ENCODE measurements around the gene ARFGEF3. TPM values are rescaled to one million over a fixed set of nuclear protein-coding genes. Genes with fewer than 3 reads are reported as not detected.
"Not testable (repeated sequence)": the region's sequence is repeated elsewhere in the genome, so short reads cannot be mapped to it uniquely, and the experiment has no call there.

Gene ARFGEF3
- total RNA-seq, 2 donors from 2014 or later = 13.5 to 21.8 TPM

DNA sequence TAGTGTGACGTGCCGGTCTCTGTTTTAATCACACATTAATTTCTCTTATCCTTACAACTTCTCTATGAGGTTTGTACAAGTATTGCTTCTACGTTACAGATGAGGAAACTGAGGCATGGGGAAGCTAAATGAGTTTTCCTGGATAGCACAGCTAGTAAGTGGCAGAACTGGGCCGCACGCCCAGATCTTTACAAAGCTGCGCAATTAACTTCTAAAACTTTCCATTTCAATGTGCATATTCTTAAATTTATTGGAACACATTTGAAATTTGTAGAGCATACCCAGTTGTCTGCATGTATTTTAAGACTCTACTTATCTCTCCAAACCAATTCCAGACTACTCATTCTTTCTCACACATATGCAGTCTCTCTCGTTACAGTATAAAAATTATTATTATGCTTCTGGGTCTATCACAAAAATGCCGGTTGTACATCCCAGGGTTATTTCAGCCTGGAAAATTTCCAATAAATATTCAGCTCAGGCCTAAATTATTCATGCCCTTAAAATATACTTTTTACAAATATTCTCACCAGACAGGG lies 44.3 kb upstream of the ARFGEF3 start:
- H3K4me1 ChIP-seq = peaks cover 5% of the 10 kb centered on the region
- H3K27ac ChIP-seq = no peak overlapping the region
- H3K36me3 ChIP-seq (replicated peaks in 1 of 2; ENCODE audit: insufficient read depth in 1 of 2, low read depth in 2 of 2) = no peaks in the 10 kb centered on the region
- ATAC-seq = no peak
- no peak overlapping the region for H3K4me3 ChIP-seq
- no peaks in the 10 kb centered on the region for H3K27me3 ChIP-seq
- intact Hi-C loops (cut with DNase I) = no loop called here
- DNase-seq = no peak
- 85% methylated on average over 8 of the region's 8 CpGs for WGBS, 2 donors
- TF ChIP-seq CTCF (IDR thresholded peaks at IDR 0.05) = no peak
- no peak for TF ChIP-seq POLR2A (IDR thresholded peaks at IDR 0.05)
- H3K9me3 ChIP-seq = no peaks in the 10 kb centered on the region

DNA sequence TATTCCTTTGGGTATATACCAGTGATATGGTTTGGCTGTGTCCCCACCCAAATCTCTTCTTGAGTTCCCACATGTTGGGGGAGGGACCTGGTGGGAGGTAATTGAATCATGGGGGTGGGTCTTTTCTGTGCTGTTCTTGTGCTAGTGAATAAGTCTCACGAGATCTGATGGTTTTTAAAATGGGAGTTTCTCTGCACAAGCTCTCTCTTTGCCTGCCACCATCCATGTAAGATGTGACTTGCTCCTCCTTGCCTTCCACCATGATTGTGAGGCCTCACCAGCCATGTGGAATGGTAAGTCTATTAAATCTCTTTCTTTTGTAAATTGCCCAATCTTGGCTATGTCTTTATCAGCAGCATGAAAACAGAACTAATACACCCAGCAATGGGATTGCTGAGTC lies 42.5 kb upstream of the ARFGEF3 start:
- 80 to 90% methylated on average over 1 of the region's 1 CpG for WGBS, 2 donors
- H3K4me1 ChIP-seq; H3K36me3 ChIP-seq (replicated peaks in 1 of 2; ENCODE audit: insufficient read depth in 1 of 2, low read depth in 2 of 2); H3K9me3 ChIP-seq; ATAC-seq; H3K27ac ChIP-seq; H3K4me3 ChIP-seq; H3K27me3 ChIP-seq; intact Hi-C loops (cut with DNase I); DNase-seq: not testable (repeated sequence)

DNA sequence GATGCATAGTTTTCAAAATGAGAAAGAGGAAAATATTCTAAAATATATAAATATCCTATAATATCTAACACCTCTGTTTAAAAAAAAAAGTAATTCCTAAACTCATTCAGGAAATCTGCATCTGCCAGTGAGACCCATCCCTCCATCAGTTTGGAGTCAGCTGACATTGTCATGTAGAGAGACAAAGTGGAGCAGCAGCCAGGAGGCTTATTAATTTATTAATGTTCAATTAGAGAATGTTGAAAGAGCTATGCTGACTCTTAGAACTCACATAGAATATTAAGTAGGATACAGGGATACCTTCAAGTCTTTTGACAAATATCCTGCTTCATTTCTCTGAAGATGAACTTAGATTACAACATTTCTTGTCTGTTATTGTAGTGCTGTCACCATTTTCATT lies 41.8 kb upstream of the ARFGEF3 start:
- H3K27me3 ChIP-seq = no peaks in the 10 kb centered on the region
- intact Hi-C loops (cut with DNase I) = loop anchor here (5.0 kb wide), 1 partner anchor 172 kb away; no protein-coding TSS in a partner anchor
- TF ChIP-seq POLR2A (IDR thresholded peaks at IDR 0.05) (no peak), CTCF (IDR thresholded peaks at IDR 0.05) (no peak)
- no peaks in the 10 kb centered on the region for H3K9me3 ChIP-seq
- H3K36me3 ChIP-seq (replicated peaks in 1 of 2; ENCODE audit: insufficient read depth in 1 of 2, low read depth in 2 of 2) = no peaks in the 10 kb centered on the region
- peaks cover 5% of the 10 kb centered on the region for H3K4me1 ChIP-seq
- ATAC-seq = no peak
- H3K4me3 ChIP-seq = no peak overlapping the region
- H3K27ac ChIP-seq = no peak overlapping the region
- no peak for DNase-seq

DNA sequence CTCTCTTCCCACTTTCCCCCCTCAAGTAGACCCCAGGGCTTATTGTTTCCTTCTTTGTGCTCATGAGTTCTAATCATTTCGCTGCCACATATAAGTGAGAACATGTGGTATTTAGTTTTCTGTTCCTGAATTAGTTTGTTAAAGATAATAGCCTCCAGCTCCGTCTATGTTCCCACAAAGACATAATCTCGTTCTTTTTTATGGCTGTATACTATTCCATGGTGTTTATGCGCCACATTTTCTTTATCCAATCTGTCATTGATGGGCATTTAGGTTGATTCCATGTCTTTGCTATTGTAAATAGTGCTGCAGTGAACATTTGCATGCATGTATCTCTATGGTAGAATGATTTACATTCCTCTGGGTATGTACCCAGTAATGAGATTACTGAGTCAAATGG lies 37.6 kb upstream of the ARFGEF3 start:
- Histone ChIP-seq H3K27me3 (no peaks in the 10 kb centered on the region), H3K36me3 (replicated peaks in 1 of 2; ENCODE audit: insufficient read depth in 1 of 2, low read depth in 2 of 2) (no peaks in the 10 kb centered on the region), H3K9me3 (no peaks in the 10 kb centered on the region), H3K4me1 (no peaks in the 10 kb centered on the region), H3K27ac (no peak overlapping the region), H3K4me3 (no peak overlapping the region)
- no peak for ATAC-seq
- intact Hi-C loops (cut with DNase I) = loop anchor here (5.0 kb wide), 1 partner anchor 168 kb away; no protein-coding TSS in a partner anchor
- DNase-seq = no peak
- TF ChIP-seq POLR2A (IDR thresholded peaks at IDR 0.05) = no peak
- no peak for TF ChIP-seq CTCF (IDR thresholded peaks at IDR 0.05)
- 88% methylated on average over 4 of the region's 4 CpGs for WGBS, 2 donors

DNA sequence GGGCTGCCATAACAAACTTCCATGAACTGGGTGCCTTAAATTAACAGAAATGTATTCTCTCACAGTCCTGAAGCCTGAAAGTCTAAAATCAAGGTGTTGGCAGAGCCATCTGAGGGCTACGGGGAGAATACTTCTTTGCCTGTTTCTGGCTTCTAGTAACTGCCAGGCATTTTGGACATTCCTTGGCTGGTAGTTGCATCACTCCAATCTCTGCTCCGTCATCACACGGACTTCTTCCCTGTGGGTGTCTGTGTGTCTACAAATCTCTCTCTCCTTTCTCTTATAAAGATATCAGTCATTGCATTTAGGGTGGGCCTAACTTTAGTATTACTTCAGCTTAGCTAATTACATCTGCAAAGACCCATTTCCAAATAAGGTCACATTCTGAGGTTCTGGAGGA lies 33.6 kb upstream of the ARFGEF3 start:
- no peak overlapping the region for H3K4me3 ChIP-seq
- H3K36me3 ChIP-seq (replicated peaks in 1 of 2; ENCODE audit: insufficient read depth in 1 of 2, low read depth in 2 of 2) = no peaks in the 10 kb centered on the region
- TF ChIP-seq POLR2A (IDR thresholded peaks at IDR 0.05) = no peak
- TF ChIP-seq CTCF (IDR thresholded peaks at IDR 0.05) = no peak
- ATAC-seq = no peak
- no peaks in the 10 kb centered on the region for H3K9me3 ChIP-seq
- H3K27me3 ChIP-seq = no peaks in the 10 kb centered on the region
- DNase-seq = no peak
- intact Hi-C loops (cut with DNase I) = no loop called here
- H3K4me1 ChIP-seq = no peaks in the 10 kb centered on the region
- 87 to 95% methylated on average over 3 of the region's 3 CpGs for WGBS, 2 donors
- H3K27ac ChIP-seq = no peak overlapping the region
